Loucy (cell line): Measurements from ENCODE around the gene TLL1.

Experiments
- H2AFZ ChIP-seq: fragments of 200-600 bp; sonication (generic); 2 replicates; pipeline ENCODE4 v1.6.0; 2016; ENCODE audit warnings: antibody characterized with exemption, mild to moderate bottlenecking, low read length, moderate library complexity
- H3F3A ChIP-seq: fragments of 200-600 bp; 2 replicates; pipeline ENCODE4 v1.6.0; 2016; ENCODE audit warnings: antibody characterized with exemption, low read depth, mild to moderate bottlenecking
- H3K27me3 ChIP-seq: fragments of 200-600 bp; sonication (generic); 2 replicates; pipeline ENCODE4 v1.6.1; 2014; ENCODE audit warnings: low read length, mild to moderate bottlenecking; ENCODE audit not compliant: insufficient read depth, poor library complexity, severe bottlenecking
- H3K36me3 ChIP-seq: fragments of 200-600 bp; sonication (generic); 2 replicates; pipeline ENCODE4 v1.6.1; 2016; ENCODE audit warnings: low read length; ENCODE audit not compliant: insufficient read depth
- H3K4me1 ChIP-seq: fragments of 200-600 bp; sonication (generic); 2 replicates; pipeline ENCODE4 v1.5.1; 2014; ENCODE audit warnings: low read length, mild to moderate bottlenecking; ENCODE audit not compliant: insufficient read depth, poor library complexity, severe bottlenecking
- H3K4me2 ChIP-seq: fragments of 200-600 bp; sonication (generic); 2 replicates; pipeline ENCODE4 v1.6.0; 2014; ENCODE audit warnings: antibody characterized with exemption, low read length, low read depth, mild to moderate bottlenecking; ENCODE audit not compliant: poor library complexity, severe bottlenecking
- H3K4me3 ChIP-seq: fragments of 200-600 bp; sonication (generic); 2 replicates; pipeline ENCODE4 v1.5.1; 2014; ENCODE audit warnings: low read length, mild to moderate bottlenecking, mixed read lengths; ENCODE audit not compliant: poor library complexity, severe bottlenecking
- H3K79me2 ChIP-seq: fragments of 200-600 bp; sonication (generic); 2 replicates; pipeline ENCODE4 v1.6.1; 2014; ENCODE audit warnings: low read length; ENCODE audit not compliant: insufficient read depth
- H3K9ac ChIP-seq: fragments of 200-600 bp; sonication (generic); 2 replicates; pipeline ENCODE4 v1.6.0; 2014; ENCODE audit warnings: mild to moderate bottlenecking, low read depth, low read length, moderate library complexity; ENCODE audit not compliant: poor library complexity, severe bottlenecking
- H3K9me2 ChIP-seq: fragments of 200-600 bp; sonication (generic); replicated peaks from 2 replicates; pipeline ENCODE4 v1.6.1; 2016; ENCODE audit warnings: low read depth, low read length, mixed read lengths
- H3K9me3 ChIP-seq: fragments of 200-600 bp; sonication (generic); 2 replicates; pipeline ENCODE4 v1.6.1; 2014; ENCODE audit warnings: mild to moderate bottlenecking, antibody characterized with exemption, low read length, low read depth; ENCODE audit not compliant: insufficient read depth
- H4K20me1 ChIP-seq: fragments of 200-600 bp; sonication (generic); 2 replicates; pipeline ENCODE4 v1.6.0; 2014; ENCODE audit warnings: antibody characterized with exemption, low read length, mild to moderate bottlenecking; ENCODE audit not compliant: insufficient read depth, poor library complexity, severe bottlenecking
- CTCF ChIP-seq: fragments of 200-600 bp; sonication (generic); conservative IDR thresholded peaks from 2 replicates; pipeline ENCODE4 v1.5.1; 2014; ENCODE audit warnings: mild to moderate bottlenecking, antibody characterized with exemption, low read length
- EZH2phosphoT487 ChIP-seq: fragments of 200-600 bp; IDR thresholded peaks from 2 replicates; pipeline ENCODE4 v1.6.1; 2018; ENCODE audit warnings: antibody characterized with exemption, mild to moderate bottlenecking, moderate library complexity, borderline replicate concordance

Gene TLL1

GRCh38 chr4:166034965-166035364 is 161.9 kb downstream of the TLL1 start:
- Histone ChIP-seq H2AFZ (no peak overlapping the region), H3K4me1 (peaks cover 45% of the 10 kb centered on the region), H3K9ac (no peak overlapping the region), H3K4me3 (no peak overlapping the region), H3K27me3 (no peaks in the 10 kb centered on the region), H3K79me2 (no peaks in the 10 kb centered on the region), H3F3A (peaks cover 7% of the 10 kb centered on the region), H3K9me2 (no peaks in the 10 kb centered on the region), H3K36me3 (no peaks in the 10 kb centered on the region), H4K20me1 (no peaks in the 10 kb centered on the region), H3K4me2 (no peak overlapping the region), H3K9me3 (no peaks in the 10 kb centered on the region)
- no peak for TF ChIP-seq CTCF

- H4K20me1 ChIP-seq, result no peaks in the 10 kb centered on the region
- H3K36me3 ChIP-seq, result no peaks in the 10 kb centered on the region
- peaks cover 16% of the 10 kb centered on the region for H3F3A ChIP-seq
- no peaks in the 10 kb centered on the region for H3K9me3 ChIP-seq
- H3K27me3 ChIP-seq, result no peaks in the 10 kb centered on the region
- no peaks in the 10 kb centered on the region for H3K79me2 ChIP-seq
- peaks cover 77% of the 10 kb centered on the region for H3K4me1 ChIP-seq
- peak overlapping the region; percentile 64 for H3K4me3 ChIP-seq
- peak overlapping the region; percentile 70 for H3K9ac ChIP-seq
- no peaks in the 10 kb centered on the region for H3K9me2 ChIP-seq
- peak overlapping the region; percentile 83 for H3K4me2 ChIP-seq
- TF ChIP-seq EZH2phosphoT487, result no peak
- TF ChIP-seq CTCF, result no peak
- H2AFZ ChIP-seq, result peak overlapping the region; percentile 39; the same call in 1 of the 2 replicates
Observed at GRCh38 chr4:166039822-166040221, 166.8 kb downstream of the TLL1 start.

- Histone ChIP-seq H3K4me1 (peaks cover 67% of the 10 kb centered on the region), H3K4me3 (no peak overlapping the region), H3K36me3 (no peaks in the 10 kb centered on the region), H3K9ac (peak overlapping the region; percentile 43), H3K27me3 (no peaks in the 10 kb centered on the region), H4K20me1 (no peaks in the 10 kb centered on the region), H3K9me3 (no peaks in the 10 kb centered on the region), H3F3A (peaks cover 16% of the 10 kb centered on the region), H3K4me2 (peak overlapping the region; percentile 44), H2AFZ (peak overlapping the region; percentile 78), H3K9me2 (no peaks in the 10 kb centered on the region), H3K79me2 (no peaks in the 10 kb centered on the region)
- no peak for TF ChIP-seq CTCF
- TF ChIP-seq EZH2phosphoT487, result no peak
Observed at GRCh38 chr4:166042510-166043055, 169.5 kb downstream of the TLL1 start.
